ENCODE measurements around the gene TTF2.

Gene TTF2

GRCh38 chr1:117087686-117088085, 27.6 kb downstream of the TTF2 start:
- POLR2A ChIA-PET: no interaction called here
- CTCF ChIA-PET: interaction anchor here (1.5 to 14.7 kb wide), 2 partner anchors 38 to 197 kb away, joined by 5 to 171 read pairs; no protein-coding TSS in a partner anchor
- DNase-seq (ENCODE audit: low read depth, low spot score): no peak
- no peak overlapping the region for H3K4me3 ChIP-seq (ENCODE audit: low read depth, low read length)
- TF ChIP-seq, protein P1, sequence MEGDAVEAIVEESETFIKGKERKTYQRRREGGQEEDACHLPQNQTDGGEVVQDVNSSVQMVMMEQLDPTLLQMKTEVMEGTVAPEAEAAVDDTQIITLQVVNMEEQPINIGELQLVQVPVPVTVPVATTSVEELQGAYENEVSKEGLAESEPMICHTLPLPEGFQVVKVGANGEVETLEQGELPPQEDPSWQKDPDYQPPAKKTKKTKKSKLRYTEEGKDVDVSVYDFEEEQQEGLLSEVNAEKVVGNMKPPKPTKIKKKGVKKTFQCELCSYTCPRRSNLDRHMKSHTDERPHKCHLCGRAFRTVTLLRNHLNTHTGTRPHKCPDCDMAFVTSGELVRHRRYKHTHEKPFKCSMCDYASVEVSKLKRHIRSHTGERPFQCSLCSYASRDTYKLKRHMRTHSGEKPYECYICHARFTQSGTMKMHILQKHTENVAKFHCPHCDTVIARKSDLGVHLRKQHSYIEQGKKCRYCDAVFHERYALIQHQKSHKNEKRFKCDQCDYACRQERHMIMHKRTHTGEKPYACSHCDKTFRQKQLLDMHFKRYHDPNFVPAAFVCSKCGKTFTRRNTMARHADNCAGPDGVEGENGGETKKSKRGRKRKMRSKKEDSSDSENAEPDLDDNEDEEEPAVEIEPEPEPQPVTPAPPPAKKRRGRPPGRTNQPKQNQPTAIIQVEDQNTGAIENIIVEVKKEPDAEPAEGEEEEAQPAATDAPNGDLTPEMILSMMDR (IDR thresholded peaks at IDR 0.05; ENCODE audit: insufficient read depth, low read length, missing control alignments): no peak

- POLR2A ChIA-PET: no interaction called here
These were observed 29.9 kb downstream of the TTF2 start for GRCh38 chr1:117089996-117090395.

DNA sequence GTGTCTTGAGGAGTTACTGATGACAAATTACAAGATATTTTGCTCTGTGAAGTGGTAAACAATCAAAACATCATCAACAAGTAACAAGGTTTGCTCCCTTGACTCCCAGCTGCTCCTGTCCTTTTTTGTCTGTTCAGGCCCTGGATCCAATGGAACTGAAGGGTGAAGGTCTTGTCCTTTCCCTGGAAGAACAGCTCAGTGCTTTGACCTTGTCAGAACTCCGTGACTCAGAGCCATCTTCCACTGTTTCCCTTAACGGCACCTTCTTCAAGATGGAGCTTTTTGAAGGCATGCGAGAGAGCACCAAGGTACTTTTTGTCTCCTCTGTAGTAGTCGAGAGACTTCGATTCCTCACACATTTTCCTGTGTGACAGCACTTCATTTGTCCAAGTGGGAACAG, 32.5 kb downstream of the TTF2 start:
- CTCF ChIA-PET: interaction anchor here (0.8 to 14.7 kb wide), 10 partner anchors 10 to 193 kb away, joined by 3 to 171 read pairs (median 9); no protein-coding TSS in a partner anchor
- TF ChIP-seq, protein P1 (IDR thresholded peaks at IDR 0.05; ENCODE audit: insufficient read depth, low read length, missing control alignments): no peak
- H3K4me3 ChIP-seq (ENCODE audit: low read depth, low read length): no peak overlapping the region
- POLR2A ChIA-PET: interaction anchor here (1.1 to 1.2 kb wide), 2 partner anchors 15 to 32 kb away, joined by 5 to 7 read pairs; partner anchors contain the start of gene TTF2
- no peak for DNase-seq (ENCODE audit: low read depth, low spot score)

More at GRCh38 chr1:117089996-117090395, 29.9 kb downstream of the TTF2 start:
- TF ChIP-seq, protein P1 (IDR thresholded peaks at IDR 0.05; ENCODE audit: insufficient read depth, low read length, missing control alignments): no peak
- no peak for DNase-seq (ENCODE audit: low read depth, low spot score)
- H3K4me3 ChIP-seq (ENCODE audit: low read depth, low read length): no peak overlapping the region
- CTCF ChIA-PET: interaction anchor here (1.2 to 14.7 kb wide), 4 partner anchors 8 to 36 kb away, joined by 3 to 171 read pairs (median 6); no protein-coding TSS in a partner anchor

DNA sequence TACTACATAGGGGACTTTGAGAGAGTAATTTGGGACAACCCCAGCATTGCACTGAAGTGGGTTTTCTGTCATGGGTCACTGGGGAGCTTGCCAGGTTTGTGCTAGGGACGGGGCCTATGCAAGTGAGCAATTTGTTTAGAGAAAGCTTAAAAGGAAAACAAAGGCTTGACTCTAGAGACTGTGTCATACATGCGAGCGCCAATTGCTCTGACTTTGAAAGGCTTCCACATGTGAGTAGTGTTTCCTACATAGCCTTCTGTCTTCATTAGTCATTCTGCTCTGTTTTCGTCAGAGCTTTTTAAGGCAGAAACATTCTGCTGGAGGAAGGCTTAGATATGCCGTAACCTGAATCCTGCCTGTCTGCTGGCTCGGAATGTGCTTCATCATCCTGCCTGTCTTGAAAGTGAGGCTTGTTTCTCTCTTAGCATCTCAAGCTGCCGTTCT, 33.0 kb downstream of the TTF2 start:
- POLR2A ChIA-PET: interaction anchor here (1.1 to 1.2 kb wide), 2 partner anchors 16 to 33 kb away, joined by 5 to 7 read pairs; partner anchors contain the start of gene TTF2
- CTCF ChIA-PET: interaction anchor here (0.7 to 14.7 kb wide), 15 partner anchors 9 to 192 kb away, joined by 3 to 171 read pairs (median 8); no protein-coding TSS in a partner anchor

DNA sequence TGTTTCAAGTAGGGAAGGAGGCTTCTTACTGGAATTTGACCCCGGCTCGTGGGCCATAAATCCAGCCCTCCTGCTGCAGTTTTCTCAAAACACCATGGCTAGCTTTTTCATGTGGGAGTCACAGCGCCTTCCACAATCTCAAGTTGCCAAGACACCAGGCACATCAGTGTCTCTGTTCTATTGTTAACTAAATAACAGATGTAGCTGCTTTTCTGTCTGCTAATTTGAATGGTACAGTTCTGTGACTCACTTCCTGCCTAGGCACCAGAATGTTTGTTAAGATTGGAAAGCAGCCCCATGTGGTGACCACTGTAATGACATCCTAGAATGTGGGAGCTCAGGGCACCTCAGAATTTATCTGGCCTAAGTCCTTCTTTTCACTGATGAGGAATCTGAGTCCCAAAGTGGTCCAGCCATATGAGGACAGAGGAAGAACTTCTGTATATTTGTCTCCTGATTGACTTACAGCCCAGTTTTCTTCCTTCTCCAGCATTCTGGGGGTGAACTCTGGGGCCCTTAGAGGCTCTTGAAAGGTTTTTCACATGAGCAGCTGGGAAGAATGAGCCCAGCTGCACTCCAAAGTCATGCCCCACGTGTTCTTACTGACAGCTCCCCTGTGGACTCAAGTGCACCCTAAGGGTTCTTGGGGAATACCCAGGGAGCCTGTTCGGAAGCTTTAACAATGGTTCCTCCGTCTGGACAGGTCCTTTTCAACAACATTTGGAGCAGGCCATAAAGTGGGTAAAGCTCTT, 33.9 kb downstream of the TTF2 start:
- ChIA-PET CTCF (interaction anchor here (0.7 to 14.7 kb wide), 17 partner anchors 8 to 191 kb away, joined by 3 to 171 read pairs (median 7); no protein-coding TSS in a partner anchor), POLR2A (interaction anchor here (0.6 to 1.2 kb wide), 2 partner anchors 34 to 88 kb away, joined by 3 to 5 read pairs; partner anchors contain the start of gene TTF2)
- DNase-seq (ENCODE audit: low read depth, low spot score): no peak
- H3K4me3 ChIP-seq (ENCODE audit: low read depth, low read length): no peak overlapping the region
- TF ChIP-seq, protein P1 (IDR thresholded peaks at IDR 0.05; ENCODE audit: insufficient read depth, low read length, missing control alignments): peak; percentile 28

More for the DNA sequence above, 33.0 kb downstream of the TTF2 start:
- H3K4me3 ChIP-seq (ENCODE audit: low read depth, low read length): no peak overlapping the region
- peak; percentile 97 for DNase-seq (ENCODE audit: low read depth, low spot score)
- TF ChIP-seq, protein P1 (IDR thresholded peaks at IDR 0.05; ENCODE audit: insufficient read depth, low read length, missing control alignments): no peak
